Measurements from ENCODE around the gene SARS2.

GRCh38 chr19:38971672-38972071, 41.1 kb upstream of the SARS2 start:
- no peak for TF ChIP-seq EP300 (IDR thresholded peaks at IDR 0.05; ENCODE audit: borderline replicate concordance)
- TF ChIP-seq REST (IDR thresholded peaks at IDR 0.05; ENCODE audit: low read depth): no peak
- TF ChIP-seq YY1 (IDR thresholded peaks at IDR 0.05; ENCODE audit: low read depth): no peak
- no peak for TF ChIP-seq TAF1 (IDR thresholded peaks at IDR 0.05; ENCODE audit: low read depth)
- TF ChIP-seq MAX (IDR thresholded peaks at IDR 0.05): no peak
- TF ChIP-seq CEBPB (IDR thresholded peaks at IDR 0.05): no peak
- no peak for TF ChIP-seq RAD21 (IDR thresholded peaks at IDR 0.05; ENCODE audit: low read depth)
- no peak for TF ChIP-seq ZBTB7A (IDR thresholded peaks at IDR 0.05; ENCODE audit: low read depth)
- TF ChIP-seq TEAD4 (IDR thresholded peaks at IDR 0.05): no peak
- TF ChIP-seq EGR1 (IDR thresholded peaks at IDR 0.05): no peak
- no peak for TF ChIP-seq FOXM1 (IDR thresholded peaks at IDR 0.05; ENCODE audit: borderline replicate concordance, low read depth)
- TF ChIP-seq TCF12 (IDR thresholded peaks at IDR 0.05; ENCODE audit: low read depth): no peak
- TF ChIP-seq CREB1 (IDR thresholded peaks at IDR 0.05; ENCODE audit: low read depth): no peak
- TF ChIP-seq NFIC (IDR thresholded peaks at IDR 0.05): no peak
